Vagina (tissue), 2 donors: ENCODE measurements around the gene KRT7. TPM values are rescaled to one million over a fixed set of nuclear protein-coding genes. Genes with fewer than 3 reads are reported as not detected.

ENCODE experiments used
- DNase-seq, 2 donors: peaks; one replicate each; pipeline ENCODE4 v3.0.0-alpha.2; 2017; ENCODE audit errors: extremely low spot score in 2 of 2
- H3K27ac ChIP-seq: fragments of 200-600 bp; sonication (generic); one replicate; pipeline ENCODE4 v1.5.1; 2019
- H3K27me3 ChIP-seq: fragments of 200-600 bp; sonication (generic); one replicate; pipeline ENCODE4 v1.5.1; 2019
- H3K36me3 ChIP-seq, 2 donors: fragments of 200-600 bp; sonication (generic); one replicate each; pipeline ENCODE4 v1.5.1; 2017 to 2019
- H3K4me1 ChIP-seq: fragments of 200-600 bp; sonication (generic); one replicate; pipeline ENCODE4 v1.5.1; 2019
- H3K4me3 ChIP-seq, 2 donors: fragments of 200-600 bp; sonication (generic); 1 replicate in 1 of 2; 2 replicates in 1 of 2; pipeline ENCODE4 v1.5.1; 2016 to 2019
- H3K9me3 ChIP-seq: fragments of 200-600 bp; sonication (generic); one replicate; pipeline ENCODE4 v1.5.1; 2019
- CTCF ChIP-seq, 3 experiments: fragments of 450-650 bp in 2 of 3; fragments of 200-600 bp in 1 of 3; sonication (generic) in 1 of 3; IDR thresholded peaks; one replicate each; pipeline ENCODE4 v1.5.1; 2017 to 2019; ENCODE audit warnings: antibody characterized with exemption in 3 of 3, mild to moderate bottlenecking in 2 of 3, moderate library complexity in 2 of 3
- POLR2A ChIP-seq, 2 donors: fragments of 450-650 bp; IDR thresholded peaks; one replicate each; pipeline ENCODE4 v1.6.1; 2017; ENCODE audit warnings: antibody characterized with exemption in 2 of 2, mild to moderate bottlenecking in 2 of 2, moderate library complexity in 2 of 2
- POLR2AphosphoS5 ChIP-seq, 2 donors: sonication (generic); formaldehyde crosslinking; IDR thresholded peaks; one replicate each; pipeline ENCODE4 v1.9.0; 2017; ENCODE audit warnings: antibody characterized with exemption in 2 of 2, mild to moderate bottlenecking in 2 of 2, low read depth in 1 of 2; ENCODE audit not compliant: insufficient read depth in 1 of 2
- intact Hi-C: fragments of 100-400 bp; cut with DNase I; formaldehyde crosslinking; loops from one replicate; pipeline ENCODE4 v1.15.1; 2023
- total RNA-seq: library from RNA; depleted of rRNA; stranded (reverse); fragments of >200 nt; gene quantifications from one replicate; pipeline ENCODE4 v1.2.3, GENCODE V29; 2016

The KRT7 gene
- total RNA-seq, 1 donor from 2014 or later = 7.6 TPM

- Histone ChIP-seq H3K4me1 (peaks cover 50% of the 10 kb centered on the region), H3K9me3 (no peaks in the 10 kb centered on the region), H3K27me3 (no peaks in the 10 kb centered on the region), H3K4me3 (peak overlapping the region in 1 of 2 donors; percentile 29), H3K27ac (peak overlapping the region; percentile 51), H3K36me3 (no peaks in the 10 kb centered on the region)
- TF ChIP-seq POLR2AphosphoS5 (IDR thresholded peaks at IDR 0.05; ENCODE audit: insufficient read depth in 1 of 2, low read depth in 1 of 2) (no peak), CTCF (IDR thresholded peaks at IDR 0.05) (no peak), POLR2A (IDR thresholded peaks at IDR 0.05) (no peak)
- intact Hi-C loops = no loop called here
- DNase-seq = no peak
Measured at GRCh38 chr12:52190860-52191729, 41.9 kb upstream of the KRT7 start.

GRCh38 chr12:52191841-52192791, 40.9 kb upstream of the KRT7 start, which contains the start of gene KRT80:
Gene KRT80 (minus strand): TSS chr12:52192014. CDS start chr12:52191902, 112 bp downstream.
- H3K36me3 ChIP-seq = no peaks in the 10 kb centered on the region
- TF ChIP-seq POLR2AphosphoS5 (IDR thresholded peaks at IDR 0.05; ENCODE audit: insufficient read depth in 1 of 2, low read depth in 1 of 2) (peak; percentile 44 to 90), CTCF (IDR thresholded peaks at IDR 0.05) (no peak)
- H3K4me1 ChIP-seq = peaks cover 40% of the 10 kb centered on the region
- peak within 1 kb of the TSS in 1 of 2 donors; percentile 29 for H3K4me3 ChIP-seq
- intact Hi-C loops = no loop called here
- no peaks in the 10 kb centered on the region for H3K9me3 ChIP-seq
- peak in 1 of 2 donors; percentile 92 for DNase-seq
- H3K27me3 ChIP-seq = no peaks in the 10 kb centered on the region
- H3K27ac ChIP-seq = peak within 1 kb of the TSS; percentile 55

- intact Hi-C loops = no loop called here
- H3K4me3 ChIP-seq = no peak overlapping the region
- peaks cover 47% of the 10 kb centered on the region for H3K4me1 ChIP-seq
- no peaks in the 10 kb centered on the region for H3K9me3 ChIP-seq
- TF ChIP-seq CTCF (IDR thresholded peaks at IDR 0.05) (no peak), POLR2A (IDR thresholded peaks at IDR 0.05) (no peak), POLR2AphosphoS5 (IDR thresholded peaks at IDR 0.05; ENCODE audit: insufficient read depth in 1 of 2, low read depth in 1 of 2) (no peak)
- peak overlapping the region; percentile 55 for H3K27ac ChIP-seq
- DNase-seq = no peak
- no peaks in the 10 kb centered on the region for H3K27me3 ChIP-seq
- H3K36me3 ChIP-seq = no peaks in the 10 kb centered on the region
Measured at GRCh38 chr12:52193532-52193931, 39.5 kb upstream of the KRT7 start.

GRCh38 chr12:52193991-52194390, 39.1 kb upstream of the KRT7 start:
- H3K4me1 ChIP-seq = peaks cover 52% of the 10 kb centered on the region
- no peak for TF ChIP-seq POLR2A (IDR thresholded peaks at IDR 0.05)
- no peak for TF ChIP-seq CTCF (IDR thresholded peaks at IDR 0.05)
- no peak for TF ChIP-seq POLR2AphosphoS5 (IDR thresholded peaks at IDR 0.05; ENCODE audit: insufficient read depth in 1 of 2, low read depth in 1 of 2)
- H3K4me3 ChIP-seq = no peak overlapping the region

More at GRCh38 chr12:52193991-52194390, 39.1 kb upstream of the KRT7 start:
- no peak for DNase-seq
- intact Hi-C loops = no loop called here
- no peaks in the 10 kb centered on the region for H3K27me3 ChIP-seq
- H3K27ac ChIP-seq = peak overlapping the region; percentile 55
- H3K36me3 ChIP-seq = no peaks in the 10 kb centered on the region
- no peaks in the 10 kb centered on the region for H3K9me3 ChIP-seq
